Mesothelial cell of epicardium (in vitro differentiated cells): Measurements from ENCODE around the gene COL4A2. TPM values are rescaled to one million over a fixed set of nuclear protein-coding genes. Genes with fewer than 3 reads are reported as not detected.

Experiments
- DNase-seq, 2 experiments: peaks; one replicate each; pipeline ENCODE4 v3.0.0; 2021; ENCODE audit warnings: low spot score in 2 of 2; ENCODE audit not compliant: unreplicated experiment in 2 of 2
- H3K27ac Mint-ChIP-seq: 2 replicates; pipeline ENCODE4 v1.8.0; 2021; ENCODE audit warnings: mixed read lengths
- H3K27me3 Mint-ChIP-seq: 2 replicates; pipeline ENCODE4 v1.8.0; 2021; ENCODE audit warnings: low read depth, mixed read lengths
- H3K36me3 Mint-ChIP-seq: 2 replicates; pipeline ENCODE4 v1.8.0; 2021; ENCODE audit warnings: mixed read lengths
- H3K4me1 Mint-ChIP-seq: 2 replicates; pipeline ENCODE4 v1.8.0; 2021; ENCODE audit warnings: mixed read lengths
- H3K4me3 Mint-ChIP-seq: 2 replicates; pipeline ENCODE4 v1.8.0; 2021; ENCODE audit warnings: mild to moderate bottlenecking, moderate library complexity, mixed read lengths
- H3K9me3 Mint-ChIP-seq: 2 replicates; pipeline ENCODE4 v1.8.0; 2021; ENCODE audit warnings: mixed read lengths
- CTCF ChIP-seq: fragments of 200-600 bp; sonication (generic); IDR thresholded peaks from one replicate; pipeline ENCODE4 v1.5.0; 2021; ENCODE audit warnings: antibody characterized with exemption; ENCODE audit not compliant: unreplicated experiment
- total RNA-seq: library from RNA; stranded (reverse); gene quantifications from 3 replicates; pipeline ENCODE4 v1.2.1, GENCODE V29; 2021

The COL4A2 gene
- total RNA-seq, 1 donor from 2014 or later: 469 TPM

- Mint-ChIP-seq H3K4me3 (no peak overlapping the region), H3K27ac (peak overlapping the region; percentile 50), H3K27me3 (no peaks in the 10 kb centered on the region), H3K36me3 (no peaks in the 10 kb centered on the region), H3K9me3 (no peaks in the 10 kb centered on the region), H3K4me1 (peaks cover 58% of the 10 kb centered on the region)
- no peak for TF ChIP-seq CTCF
- DNase-seq: no peak
Observed at GRCh38 chr13:110301606-110302553, 5.2 kb upstream of the COL4A2 start.

GRCh38 chr13:110302997-110303396 lies 4.1 kb upstream of the COL4A2 start:
- Mint-ChIP-seq H3K36me3 (no peaks in the 10 kb centered on the region), H3K4me3 (no peak overlapping the region), H3K9me3 (no peaks in the 10 kb centered on the region), H3K27me3 (no peaks in the 10 kb centered on the region), H3K27ac (no peak overlapping the region), H3K4me1 (peaks cover 53% of the 10 kb centered on the region)
- no peak for DNase-seq
- TF ChIP-seq CTCF: no peak

- no peak overlapping the region for H3K4me3 Mint-ChIP-seq
- no peak overlapping the region for H3K27ac Mint-ChIP-seq
- no peak for TF ChIP-seq CTCF
- H3K27me3 Mint-ChIP-seq: no peaks in the 10 kb centered on the region
- no peaks in the 10 kb centered on the region for H3K36me3 Mint-ChIP-seq
- DNase-seq: no peak
- H3K4me1 Mint-ChIP-seq: peaks cover 54% of the 10 kb centered on the region
- no peaks in the 10 kb centered on the region for H3K9me3 Mint-ChIP-seq
Observed at GRCh38 chr13:110303644-110304043, 3.4 kb upstream of the COL4A2 start.

- no peaks in the 10 kb centered on the region for H3K36me3 Mint-ChIP-seq
- no peak for TF ChIP-seq CTCF
- H3K9me3 Mint-ChIP-seq: no peaks in the 10 kb centered on the region
- no peak for DNase-seq
- peaks cover 57% of the 10 kb centered on the region for H3K4me1 Mint-ChIP-seq
- H3K4me3 Mint-ChIP-seq: peak overlapping the region; percentile 65
- H3K27ac Mint-ChIP-seq: no peak overlapping the region
- no peaks in the 10 kb centered on the region for H3K27me3 Mint-ChIP-seq
Observed at GRCh38 chr13:110304256-110304655, 2.8 kb upstream of the COL4A2 start.

- H3K9me3 Mint-ChIP-seq: no peaks in the 10 kb centered on the region
Observed at GRCh38 chr13:110305001-110305400, 2.1 kb upstream of the COL4A2 start.

More at GRCh38 chr13:110305001-110305400, 2.1 kb upstream of the COL4A2 start:
- no peak for DNase-seq
- peaks cover 64% of the 10 kb centered on the region for H3K4me1 Mint-ChIP-seq
- H3K4me3 Mint-ChIP-seq: peak overlapping the region; percentile 65
- no peak for TF ChIP-seq CTCF
- H3K36me3 Mint-ChIP-seq: peaks cover 2% of the 10 kb centered on the region
- no peak overlapping the region for H3K27ac Mint-ChIP-seq
- H3K27me3 Mint-ChIP-seq: no peaks in the 10 kb centered on the region
